Measurements from ENCODE around the gene IGIP. TPM values are rescaled to one million over a fixed set of nuclear protein-coding genes. Genes with fewer than 3 reads are reported as not detected.
A peak's percentile ranks its signal among the peaks of the same experiment; 100 is the strongest.

IGIP gene
- total and polyA plus RNA-seq, 8 donors, result 2.6 to 8.0 (median 5.8) TPM

GRCh38 chr5:140176031-140176387 is 50.3 kb downstream of the IGIP start:
- ATAC-seq, result no peak

DNA sequence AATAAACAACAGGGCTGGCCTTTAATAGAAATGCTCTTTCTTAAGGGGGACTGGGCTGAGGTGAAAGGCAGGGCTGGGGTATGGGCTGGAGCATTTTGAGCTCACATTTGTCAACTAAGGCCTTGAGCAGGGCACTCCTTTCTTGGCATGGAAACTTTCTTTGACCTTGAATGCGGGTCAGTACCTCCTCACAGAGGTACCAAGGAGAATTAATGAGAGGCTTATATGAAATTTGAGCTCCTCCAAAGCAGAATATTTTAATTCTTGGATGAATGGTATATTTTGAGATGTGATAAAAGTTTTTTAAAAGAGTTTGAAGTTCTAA is 52.3 kb downstream of the IGIP start:
- H3K9me3 ChIP-seq, result no peaks in the 10 kb centered on the region
- intact Hi-C loops (cut with DNase I), result no loop called here
- ATAC-seq (peak in 2 of 4 donors; percentile 18 to 38), FAIRE-seq (no peak), DNase-seq (peak in 3 of 6 donors; percentile 65 to 73 (median 70))
- H3K36me3 ChIP-seq, result no peaks in the 10 kb centered on the region
- peaks cover 28 to 60% (median 52%) of the 10 kb centered on the region in 3 donors for H3K4me1 ChIP-seq
- no peaks in the 10 kb centered on the region for H3K27me3 ChIP-seq
- H3K4me3 ChIP-seq, result peak overlapping the region in 1 of 4 donors; percentile 96
- TF ChIP-seq CTCF (IDR thresholded peaks at IDR 0.05), result no peak
- WGBS, 2 donors, result 0 to 13% methylated on average over 1 of the region's 1 CpG
- peak overlapping the region in 3 of 4 donors; percentile 5 to 100 (median 99) for H3K27ac ChIP-seq

More at GRCh38 chr5:140176031-140176387, 50.3 kb downstream of the IGIP start:
- 4 to 8% methylated on average over 4 of the region's 4 CpGs for WGBS, 2 donors
- Histone ChIP-seq H3K27me3 (no peaks in the 10 kb centered on the region), H3K9me3 (no peaks in the 10 kb centered on the region), H3K4me1 (peaks cover 17 to 39% (median 35%) of the 10 kb centered on the region in 3 donors), H3K4me3 (peak overlapping the region; percentile 78 to 98 (median 97)), H3K27ac (peak overlapping the region; percentile 99 to 100 (median 100)), H3K36me3 (no peaks in the 10 kb centered on the region)
- intact Hi-C loops (cut with DNase I), result no loop called here
- TF ChIP-seq CTCF (IDR thresholded peaks at IDR 0.05), result no peak
- FAIRE-seq (no peak), DNase-seq (no peak)

DNA sequence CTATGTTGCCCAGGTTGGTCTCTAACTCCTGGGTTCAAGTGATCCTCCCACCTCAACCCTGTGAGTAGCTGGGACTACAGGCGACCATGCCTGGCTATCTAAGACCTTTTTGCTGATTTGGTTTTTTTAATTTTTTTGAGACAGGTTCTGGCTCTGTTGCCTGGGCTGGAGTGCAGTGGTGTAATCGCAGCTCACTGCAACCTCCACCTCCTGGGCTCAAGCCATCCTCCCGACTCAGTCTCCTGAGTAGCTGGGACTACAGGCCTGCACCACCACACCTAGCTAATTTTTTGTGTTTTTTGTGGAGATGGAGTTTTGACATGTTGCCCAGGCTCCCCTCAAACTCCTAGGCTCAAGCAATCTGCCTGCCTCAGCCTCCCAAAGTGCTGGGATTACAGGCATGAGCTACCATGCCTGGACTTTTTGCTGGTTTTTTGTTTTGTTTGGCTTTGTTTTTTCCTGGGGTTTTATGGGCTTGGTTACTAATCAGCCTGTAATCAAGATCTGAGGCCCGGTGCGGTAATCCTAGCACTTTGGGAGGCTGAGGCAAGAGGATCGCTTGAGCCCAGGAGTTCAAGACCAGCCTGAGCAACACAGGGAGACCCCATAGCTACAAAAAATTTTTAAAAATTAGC is 52.9 kb downstream of the IGIP start:
- no peak for DNase-seq
- WGBS, 2 donors, result 36 to 48% methylated on average over 6 of the region's 6 CpGs
- TF ChIP-seq CTCF (IDR thresholded peaks at IDR 0.05), result no peak
- Histone ChIP-seq H3K9me3 (no peaks in the 10 kb centered on the region), H3K4me3 (no peak overlapping the region), H3K36me3 (no peaks in the 10 kb centered on the region), H3K4me1 (peaks cover 29 to 63% (median 52%) of the 10 kb centered on the region in 3 donors), H3K27me3 (no peaks in the 10 kb centered on the region), H3K27ac (peak overlapping the region in 3 of 4 donors; percentile 5 to 99 (median 17))
- intact Hi-C loops (cut with DNase I), result no loop called here
- FAIRE-seq, result no peak
- ATAC-seq, result no peak

Other genes starting within 250 kb of the IGIP start
- 1 to 10 TPM; 1.5 to 5.2 (median 3.7) TPM for gene NRG2, start 82.6 kb upstream of the IGIP start, total RNA-seq
- 1 to 10 TPM; 1.2 to 3.3 TPM for gene NRG2, start 82.6 kb upstream of the IGIP start, polyA plus RNA-seq
- gene PURA, start 11.8 kb upstream of the IGIP start, total RNA-seq, result 10 to 100 TPM in 3 of 6 donors, 1 to 10 TPM in 3; 8.3 to 17.2 (median 11.1) TPM
- gene PURA, start 11.8 kb upstream of the IGIP start, polyA plus RNA-seq, result 1 to 10 TPM; 3.2 to 3.9 TPM
- gene CYSTM1, start 49.3 kb downstream of the IGIP start, total RNA-seq, result 10 to 100 TPM; 30.2 to 66.2 (median 44.9) TPM
- gene CYSTM1, start 49.3 kb downstream of the IGIP start, polyA plus RNA-seq, result 100 to 1,000 TPM in 1 of 2 donors, 10 to 100 TPM in 1; 80.6 to 185 TPM
- gene PFDN1, start 177.2 kb downstream of the IGIP start, total RNA-seq, result 10 to 100 TPM; 10.5 to 26.3 (median 15.0) TPM
- 10 to 100 TPM; 38.9 to 43.9 TPM for gene PFDN1, start 177.2 kb downstream of the IGIP start, polyA plus RNA-seq
- gene HBEGF, start 220.7 kb downstream of the IGIP start, total RNA-seq, result 1 to 10 TPM in 5 of 6 donors, under 1 TPM in 1; 0.97 to 5.0 (median 1.7) TPM
- gene HBEGF, start 220.7 kb downstream of the IGIP start, polyA plus RNA-seq, result 1 to 10 TPM; 1.9 to 3.1 TPM
- under 1 TPM in 4 of 6 donors, not detected in 2; 0.12 to 0.32 (median 0.23) TPM for gene SLC4A9, start 234.3 kb downstream of the IGIP start, total RNA-seq
- 1 to 10 TPM in 1 of 2 donors, under 1 TPM in 1; 0.89 to 1.0 TPM for gene SLC4A9, start 234.3 kb downstream of the IGIP start, polyA plus RNA-seq

Data from pancreas (tissue), 10 donors.